KOPT-K1 (cell line): Measurements from ENCODE around the gene SPAG8.

Experiments used
- H3K27ac ChIP-seq: fragments of 200-600 bp; sonication (generic); 2 replicates; pipeline ENCODE4 v1.5.1; 2016; ENCODE audit warnings: antibody characterized with exemption, mild to moderate bottlenecking, low read depth, low read length; ENCODE audit not compliant: poor library complexity, severe bottlenecking
- H3K36me3 ChIP-seq: fragments of 200-600 bp; sonication (generic); 2 replicates; pipeline ENCODE4 v1.5.1; 2017; ENCODE audit warnings: antibody characterized with exemption, mild to moderate bottlenecking, low read length, moderate library complexity; ENCODE audit not compliant: insufficient read depth
- H3K9me3 ChIP-seq: fragments of 200-600 bp; sonication (generic); 2 replicates; pipeline ENCODE4 v1.5.1; 2017; ENCODE audit warnings: antibody characterized with exemption, low read length, mild to moderate bottlenecking; ENCODE audit not compliant: insufficient read depth, poor library complexity, severe bottlenecking

SPAG8 gene

GRCh38 chr9:35844628-35845270, 32.7 kb upstream of the SPAG8 start:
- H3K9me3 ChIP-seq: no peaks in the 10 kb centered on the region
- H3K36me3 ChIP-seq: no peaks in the 10 kb centered on the region
- H3K27ac ChIP-seq: no peak overlapping the region

DNA sequence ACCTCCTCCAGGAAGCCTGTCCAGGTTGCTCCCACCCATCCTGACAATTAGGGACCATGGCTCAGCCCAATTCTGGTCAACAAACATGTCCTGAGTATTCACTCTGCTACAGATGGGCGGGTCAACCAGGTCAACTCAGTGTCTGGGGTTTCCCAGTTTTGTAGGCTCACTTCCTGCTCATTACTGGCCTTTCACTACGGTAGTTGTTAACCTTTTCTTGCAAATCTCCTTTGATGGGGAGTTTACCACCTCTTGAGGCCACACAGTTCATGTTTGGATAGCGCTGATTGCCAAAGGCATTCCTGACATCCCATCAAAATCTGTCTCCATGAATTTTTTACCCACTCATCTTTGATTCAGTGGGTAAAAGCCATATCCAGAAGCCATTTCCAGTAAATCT, 30.7 kb upstream of the SPAG8 start:
- Histone ChIP-seq H3K36me3 (no peaks in the 10 kb centered on the region), H3K27ac (no peak overlapping the region), H3K9me3 (no peaks in the 10 kb centered on the region)

- Histone ChIP-seq H3K36me3 (no peaks in the 10 kb centered on the region), H3K27ac (no peak overlapping the region), H3K9me3 (no peaks in the 10 kb centered on the region)
Measured at GRCh38 chr9:35842020-35842745, 30.1 kb upstream of the SPAG8 start.

- no peaks in the 10 kb centered on the region for H3K9me3 ChIP-seq
- no peaks in the 10 kb centered on the region for H3K36me3 ChIP-seq
- H3K27ac ChIP-seq: no peak overlapping the region
Measured at GRCh38 chr9:35841645-35841900, 29.5 kb upstream of the SPAG8 start.

- Histone ChIP-seq H3K27ac (no peak overlapping the region), H3K9me3 (no peaks in the 10 kb centered on the region), H3K36me3 (no peaks in the 10 kb centered on the region)
Measured at GRCh38 chr9:35840881-35841644, 29.0 kb upstream of the SPAG8 start.

DNA sequence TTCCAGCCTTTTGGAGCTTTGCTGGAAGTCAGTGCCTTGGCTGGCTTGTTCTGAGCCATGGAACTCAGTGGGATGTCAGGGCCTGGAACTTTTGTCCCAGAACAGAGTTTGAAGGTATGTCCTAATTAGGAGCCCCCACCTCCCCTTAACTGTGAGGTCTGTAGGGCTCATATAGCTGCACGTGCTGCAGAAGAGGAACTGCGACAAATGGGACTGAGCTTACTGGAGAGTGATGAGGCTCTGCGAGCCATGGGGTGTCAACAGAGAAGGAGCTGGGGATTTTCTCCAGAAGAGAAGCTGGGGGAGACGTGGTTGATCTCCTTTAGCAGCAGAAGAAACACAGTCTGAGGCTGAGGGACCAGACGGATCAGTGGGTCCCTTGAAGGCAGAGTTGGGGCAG, 27.9 kb upstream of the SPAG8 start:
- Histone ChIP-seq H3K9me3 (no peaks in the 10 kb centered on the region), H3K36me3 (no peaks in the 10 kb centered on the region), H3K27ac (no peak overlapping the region)

DNA sequence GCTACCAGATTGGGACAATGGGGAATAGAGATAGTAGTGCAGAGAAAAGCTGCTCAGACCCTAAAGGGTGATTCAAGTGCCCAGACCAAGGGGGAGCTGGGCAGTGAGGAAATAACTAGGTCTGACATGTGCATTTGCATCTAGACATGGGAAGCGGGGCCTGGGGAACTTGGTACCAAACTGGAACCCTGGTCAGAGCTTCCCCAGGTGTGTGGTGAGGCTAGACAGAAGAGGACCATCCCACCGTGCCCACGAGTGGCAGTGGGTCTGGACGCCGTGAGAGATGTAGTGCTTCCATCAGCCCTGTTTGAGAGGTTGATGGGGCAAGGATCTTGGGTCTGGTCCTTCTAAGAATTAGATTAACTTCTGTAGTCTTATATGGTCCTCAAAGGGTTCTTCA, 24.5 kb upstream of the SPAG8 start:
- no peaks in the 10 kb centered on the region for H3K36me3 ChIP-seq
- H3K9me3 ChIP-seq: no peaks in the 10 kb centered on the region
- H3K27ac ChIP-seq: no peak overlapping the region

GRCh38 chr9:35835766-35836165, 23.7 kb upstream of the SPAG8 start:
- no peak overlapping the region for H3K27ac ChIP-seq
- H3K36me3 ChIP-seq: no peaks in the 10 kb centered on the region
- H3K9me3 ChIP-seq: no peaks in the 10 kb centered on the region

- H3K36me3 ChIP-seq: no peaks in the 10 kb centered on the region
- no peak overlapping the region for H3K27ac ChIP-seq
- no peaks in the 10 kb centered on the region for H3K9me3 ChIP-seq
Measured at GRCh38 chr9:35835216-35835632, 23.2 kb upstream of the SPAG8 start.

DNA sequence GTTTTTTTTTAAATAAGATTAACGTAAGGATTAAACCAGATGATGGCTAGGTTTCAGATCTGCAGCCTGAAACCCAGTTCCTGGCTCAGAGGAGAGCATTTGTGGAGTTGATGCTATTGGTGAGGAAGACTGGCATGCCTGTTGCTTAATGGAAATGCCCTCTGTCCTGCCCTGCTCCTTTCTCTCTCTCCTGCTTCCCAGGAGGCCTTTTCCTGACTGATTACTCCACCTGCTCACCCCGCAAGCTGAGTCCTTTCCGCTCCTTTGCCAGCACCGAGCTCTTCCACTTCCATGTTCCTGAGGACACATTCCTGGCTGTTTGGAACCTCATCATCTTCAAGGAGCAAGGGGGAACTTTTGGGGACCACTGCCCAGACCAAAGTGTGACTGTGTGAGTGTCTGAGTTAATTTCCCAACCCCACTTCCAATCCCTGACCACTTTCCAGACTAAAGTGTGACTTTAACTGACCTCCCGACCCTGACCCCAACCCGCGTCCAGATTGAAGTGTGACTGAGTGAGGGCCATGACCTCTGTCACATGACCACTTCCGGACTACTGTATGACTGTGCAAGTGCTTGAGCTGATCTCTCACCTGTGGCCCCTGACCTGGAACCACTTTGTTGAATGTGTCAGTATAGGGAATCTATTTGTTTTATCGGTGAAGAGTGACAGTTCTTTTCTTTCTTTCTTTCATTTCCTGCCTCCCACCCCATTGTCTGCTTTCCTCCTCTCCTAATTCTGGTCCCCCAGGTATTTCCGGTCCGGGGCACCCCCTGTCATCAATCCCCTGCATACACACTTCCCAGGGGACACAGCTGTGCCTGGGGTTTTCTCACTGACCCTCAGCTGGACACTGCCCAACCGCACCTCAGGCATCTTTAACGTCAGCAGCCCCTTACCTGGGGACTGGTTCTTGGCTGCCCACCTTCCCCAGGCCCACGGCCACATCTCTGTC, 22.5 kb upstream of the SPAG8 start:
- Histone ChIP-seq H3K9me3 (no peaks in the 10 kb centered on the region), H3K27ac (no peak overlapping the region), H3K36me3 (no peaks in the 10 kb centered on the region)

GRCh38 chr9:35832814-35833213, 20.8 kb upstream of the SPAG8 start:
- Histone ChIP-seq H3K36me3 (no peaks in the 10 kb centered on the region), H3K9me3 (no peaks in the 10 kb centered on the region), H3K27ac (no peak overlapping the region)

- H3K9me3 ChIP-seq: no peaks in the 10 kb centered on the region
- H3K27ac ChIP-seq: no peak overlapping the region
- no peaks in the 10 kb centered on the region for H3K36me3 ChIP-seq
Measured at GRCh38 chr9:35831040-35831439, 19.0 kb upstream of the SPAG8 start.

DNA sequence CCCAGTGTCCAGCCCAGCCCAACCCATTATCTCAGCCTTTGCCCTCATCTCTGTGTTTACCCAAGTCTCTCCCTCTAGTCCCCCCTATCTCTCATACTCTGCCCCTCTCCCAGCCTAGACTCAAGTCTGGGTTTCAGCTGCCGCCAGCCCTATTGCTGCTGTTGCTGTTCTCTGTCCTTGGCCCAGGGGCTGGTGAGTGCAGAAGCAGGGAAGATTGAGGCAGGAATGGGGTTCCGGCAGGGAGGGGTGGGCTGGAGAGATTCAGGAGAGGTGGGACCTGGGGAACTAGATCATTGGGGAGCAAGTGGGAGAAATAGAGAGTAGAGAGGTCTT, 17.7 kb upstream of the SPAG8 start:
- Histone ChIP-seq H3K27ac (peak overlapping the region; percentile 48), H3K9me3 (no peaks in the 10 kb centered on the region), H3K36me3 (no peaks in the 10 kb centered on the region)

DNA sequence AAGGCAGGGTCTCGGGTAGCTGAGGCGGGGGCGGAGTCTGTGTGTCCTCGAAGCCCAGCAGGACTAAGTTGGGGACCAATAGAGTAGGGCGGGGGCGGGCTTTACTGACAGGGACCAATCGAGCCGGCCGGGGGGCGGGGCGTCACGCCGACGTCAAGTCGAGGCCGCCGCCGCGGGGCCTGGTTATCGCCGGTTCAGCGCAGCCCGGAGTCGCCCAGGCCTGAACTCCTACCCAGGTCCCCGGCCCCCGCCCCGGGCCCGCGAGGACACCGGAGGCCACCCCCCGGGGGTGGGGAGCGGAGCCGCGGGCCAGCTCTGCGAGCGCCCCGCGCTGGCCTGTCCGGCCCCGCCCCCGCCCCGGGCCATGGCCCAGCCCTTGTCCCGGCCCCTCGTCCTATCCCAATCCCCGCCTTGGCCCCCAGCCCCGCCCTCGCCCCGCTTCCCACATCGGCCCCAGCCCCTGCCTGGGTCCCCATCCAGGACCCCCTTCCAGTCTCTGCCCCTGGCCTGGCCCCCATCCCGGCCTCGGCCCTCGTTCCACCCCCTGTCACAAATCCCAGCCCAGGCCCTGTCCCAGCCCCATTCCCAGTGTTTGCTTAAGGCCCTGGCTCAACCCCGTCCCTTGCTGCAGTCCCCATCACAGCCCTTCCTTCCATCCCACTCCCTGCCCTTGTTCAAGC, 17.2 kb upstream of the SPAG8 start, which contains the start of gene TMEM8B:
Gene TMEM8B, plus strand, starts transcription at position 145 of the 680 bp plus-strand sequence. Its CDS starts 220 bp downstream, at position 365.
- Histone ChIP-seq H3K36me3 (no peaks in the 10 kb centered on the region), H3K9me3 (no peaks in the 10 kb centered on the region), H3K27ac (peak within 1 kb of the TSS; percentile 48)
